Measurements from ENCODE around the gene DNMT3A.

The DNMT3A gene

DNA sequence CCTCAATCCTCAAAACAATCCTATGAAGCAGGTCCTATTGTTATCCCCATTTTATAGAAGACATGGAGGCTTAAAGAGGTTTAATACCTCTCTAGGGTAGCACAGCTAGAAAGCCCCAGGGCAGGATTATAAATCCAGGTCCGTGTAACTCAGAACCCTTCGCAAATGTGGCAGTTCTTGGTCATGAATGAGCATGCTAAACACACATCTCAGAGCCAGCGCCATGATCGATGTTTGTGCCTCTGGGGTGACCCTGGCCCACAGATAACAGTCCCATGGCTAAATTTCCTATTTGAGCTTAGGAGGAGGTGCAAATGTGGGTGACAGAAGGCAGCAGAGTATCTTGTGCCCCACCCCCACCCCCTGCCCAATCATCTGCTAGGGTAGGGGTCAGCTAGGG is 17.5 kb downstream of the DNMT3A start:
- no peak for FAIRE-seq

DNA sequence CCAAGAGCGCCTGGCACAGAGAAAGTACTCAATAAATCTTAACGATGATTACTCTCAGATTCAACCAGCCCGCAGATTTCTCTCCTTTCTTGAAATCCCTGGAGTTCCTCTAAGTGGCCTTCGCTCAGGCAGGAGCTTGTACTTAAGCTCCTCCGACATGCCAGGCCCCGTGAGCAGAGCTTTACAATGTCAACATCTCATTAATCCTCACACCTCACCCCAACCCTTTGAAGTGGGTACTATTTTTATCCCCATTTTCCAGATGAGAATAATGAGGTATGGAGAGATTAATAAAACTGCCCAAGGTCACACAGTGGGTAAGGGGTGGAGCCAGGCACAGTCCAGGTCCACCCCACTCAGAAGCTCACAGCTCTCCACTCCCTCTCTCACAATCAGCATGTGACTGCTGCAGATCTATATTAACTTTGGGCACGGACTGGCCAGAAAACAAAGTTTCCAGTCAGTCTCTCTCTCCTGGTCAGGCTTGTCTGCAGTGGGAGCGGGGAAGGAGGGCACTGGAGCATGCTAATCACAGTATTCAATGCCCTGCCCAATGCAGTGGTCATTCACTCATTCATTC is 18.0 kb downstream of the DNMT3A start:
- no peak for FAIRE-seq

DNA sequence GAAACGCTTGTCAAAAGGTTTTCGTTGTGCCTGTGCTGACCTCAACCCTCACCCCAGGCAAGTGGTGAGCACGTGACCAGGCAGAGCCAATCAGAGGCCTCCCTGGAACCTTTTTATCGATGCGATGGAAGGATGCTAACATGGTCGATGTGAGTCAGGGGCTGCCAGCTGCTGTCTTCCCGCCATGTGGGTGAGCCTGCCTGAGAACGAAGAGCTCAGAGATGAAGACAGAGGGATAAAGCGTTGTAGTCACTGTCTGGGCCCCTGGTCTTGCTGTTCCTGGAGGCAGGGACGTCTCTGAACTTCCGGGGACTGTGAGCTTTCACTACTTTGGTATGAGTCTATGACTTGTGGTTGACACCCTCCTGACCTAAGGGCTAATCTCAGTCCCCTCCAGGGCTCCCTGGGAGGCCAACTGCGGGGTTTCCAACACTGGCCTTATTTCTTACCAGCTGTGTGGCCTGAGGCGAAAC is 18.6 kb downstream of the DNMT3A start:
- FAIRE-seq: no peak

DNA sequence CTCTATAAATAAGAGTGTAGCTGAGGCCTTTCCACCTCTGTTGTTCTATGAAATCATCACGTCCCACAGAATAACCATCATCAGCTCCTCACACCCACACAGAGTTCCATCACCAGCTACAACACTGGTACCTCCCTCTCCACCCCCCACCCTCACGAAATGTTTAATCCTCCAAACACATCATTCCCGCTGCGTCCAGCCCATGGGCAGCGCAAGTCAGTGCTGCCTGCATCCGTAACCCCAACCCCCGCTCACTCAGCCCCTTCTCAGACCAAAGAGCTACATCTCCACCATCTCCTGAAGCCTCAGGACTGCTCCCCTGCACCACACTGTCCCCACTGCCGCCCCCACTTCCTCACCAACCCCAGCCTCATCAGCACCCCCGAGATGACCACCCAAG is 19.4 kb downstream of the DNMT3A start:
- no peak for FAIRE-seq

DNA sequence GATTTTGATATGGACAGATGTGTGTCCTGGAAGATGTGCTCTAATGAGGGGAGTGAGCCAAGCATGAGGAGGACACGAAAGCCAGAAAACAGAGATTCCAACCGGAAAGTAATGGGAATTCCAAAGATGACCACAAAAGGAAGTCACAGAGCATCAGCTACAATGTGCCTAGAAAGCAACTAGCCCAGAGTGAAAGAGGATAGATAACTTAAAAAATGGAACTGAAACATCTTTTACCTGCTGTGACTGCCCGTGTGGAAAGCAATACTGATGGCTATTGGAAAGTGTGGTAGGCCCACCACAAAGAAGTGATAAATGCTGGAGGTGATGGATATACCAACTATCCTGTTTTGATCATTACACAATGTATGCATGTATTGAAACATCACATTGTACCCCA is 21.6 kb downstream of the DNMT3A start:
- no peak for FAIRE-seq

GRCh38 chr2:25316101-25316500 is 25.6 kb downstream of the DNMT3A start:
- no peak for FAIRE-seq

GRCh38 chr2:25315316-25315680 is 26.4 kb downstream of the DNMT3A start:
- FAIRE-seq: no peak

- FAIRE-seq: no peak
Observed at GRCh38 chr2:25314514-25315315, 27.0 kb downstream of the DNMT3A start.

GRCh38 chr2:25313711-25314513 is 27.8 kb downstream of the DNMT3A start:
- no peak for FAIRE-seq

GRCh38 chr2:25312958-25313710 is 28.6 kb downstream of the DNMT3A start:
- no peak for FAIRE-seq

DNA sequence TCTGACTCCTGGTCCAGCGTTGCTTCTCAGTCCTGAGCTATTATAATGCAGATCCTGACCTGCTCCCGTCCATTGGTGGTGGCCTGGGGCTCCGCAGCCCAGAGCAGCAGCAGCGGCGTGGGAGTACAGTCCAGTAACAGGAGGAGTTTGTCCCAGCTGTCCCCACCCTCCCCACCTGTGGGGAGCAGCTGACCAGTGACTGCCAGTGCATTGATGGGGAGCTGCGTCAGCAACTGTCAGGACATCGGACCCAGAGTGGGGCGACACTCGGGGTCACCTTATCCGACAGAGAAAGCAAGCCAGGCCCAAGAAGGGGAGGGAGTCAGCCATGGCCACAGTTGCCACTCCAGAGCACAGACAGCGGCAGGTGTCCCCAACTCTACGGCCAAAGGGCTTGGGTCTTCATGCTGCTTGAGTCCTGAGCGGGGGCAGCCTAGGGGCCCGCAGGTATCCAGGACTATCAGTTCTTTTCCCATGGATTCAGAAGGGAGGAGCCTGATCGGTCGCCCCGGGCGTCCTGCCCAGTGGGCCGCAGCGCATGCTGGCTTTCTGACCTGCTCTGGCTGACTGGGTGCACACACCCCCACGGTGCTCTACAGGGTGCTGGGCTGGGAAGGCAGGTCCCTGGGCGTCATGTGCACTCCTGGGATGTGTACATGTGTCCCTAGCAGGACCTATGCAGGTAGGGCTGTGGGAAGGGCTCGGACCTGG is 29.7 kb downstream of the DNMT3A start:
- no peak for FAIRE-seq

DNA sequence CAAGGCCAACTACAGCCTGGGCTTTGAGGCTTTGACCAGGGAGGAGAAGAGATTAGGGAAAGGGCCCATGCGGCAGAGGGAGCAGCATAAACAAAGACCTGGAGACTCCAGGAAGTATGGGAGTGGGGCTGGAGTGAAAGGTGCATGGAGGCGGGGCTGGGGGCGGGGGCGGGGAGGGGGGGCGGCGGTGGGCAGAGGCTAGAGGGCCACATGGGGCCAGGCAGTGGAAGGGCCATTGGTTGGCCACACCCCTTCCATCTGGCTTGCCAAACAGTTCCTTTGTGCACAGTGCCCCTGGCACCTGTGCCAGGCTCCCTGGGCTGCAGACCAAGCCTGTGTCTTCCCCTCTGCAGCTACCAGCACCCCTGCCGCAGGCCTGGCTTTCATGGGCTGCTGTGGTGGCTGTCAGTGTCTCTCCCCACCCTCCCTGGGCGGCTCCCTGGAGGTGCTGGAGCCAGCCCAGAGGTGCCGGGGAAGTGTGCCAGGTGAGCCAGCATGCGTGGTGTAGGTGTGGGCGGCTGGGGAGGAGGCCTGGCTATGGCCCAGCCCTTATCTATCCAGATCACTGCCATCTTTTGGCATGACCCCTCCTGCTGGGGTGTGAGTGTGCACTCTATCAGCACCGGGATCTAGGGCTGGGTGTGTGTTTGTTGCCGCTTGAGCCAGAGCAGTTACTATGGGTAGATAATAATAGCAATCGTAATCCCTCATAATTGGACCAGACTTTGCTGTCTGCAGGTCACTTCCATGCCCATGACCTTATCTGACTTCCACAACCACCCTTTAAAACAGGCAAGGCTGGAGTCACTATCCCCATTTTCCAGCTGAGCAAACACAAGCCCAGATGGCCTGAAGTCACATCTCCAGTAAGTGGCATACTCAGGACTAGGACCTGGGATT is 30.5 kb downstream of the DNMT3A start:
- no peak for FAIRE-seq

- FAIRE-seq: no peak
Observed at GRCh38 chr2:25310709-25310964, 31.1 kb downstream of the DNMT3A start.

- peak; percentile 92 for FAIRE-seq
Observed at GRCh38 chr2:25309402-25309801, 32.3 kb downstream of the DNMT3A start.

DNA sequence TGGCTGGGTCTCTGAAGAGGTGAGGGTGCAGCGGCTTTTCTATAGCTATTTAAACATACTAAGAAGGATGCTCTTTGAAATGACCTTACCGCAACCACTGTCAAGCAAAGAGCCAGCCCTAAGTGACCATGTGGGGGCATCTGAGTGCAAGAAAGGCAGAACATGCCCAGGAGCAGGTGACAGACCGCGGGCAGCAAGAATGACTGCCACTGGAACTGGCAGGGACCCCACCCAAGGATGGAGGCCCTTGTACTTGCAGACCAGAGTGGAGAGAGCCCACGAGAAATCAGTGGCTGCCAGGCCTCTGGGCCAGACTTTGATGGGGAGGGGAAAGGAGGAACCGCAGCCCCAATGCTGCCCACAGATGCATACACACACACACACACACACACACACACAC is 33.1 kb downstream of the DNMT3A start:
- no peak for FAIRE-seq

GRCh38 chr2:25307949-25308557 is 33.7 kb downstream of the DNMT3A start:
- no peak for FAIRE-seq

DNA sequence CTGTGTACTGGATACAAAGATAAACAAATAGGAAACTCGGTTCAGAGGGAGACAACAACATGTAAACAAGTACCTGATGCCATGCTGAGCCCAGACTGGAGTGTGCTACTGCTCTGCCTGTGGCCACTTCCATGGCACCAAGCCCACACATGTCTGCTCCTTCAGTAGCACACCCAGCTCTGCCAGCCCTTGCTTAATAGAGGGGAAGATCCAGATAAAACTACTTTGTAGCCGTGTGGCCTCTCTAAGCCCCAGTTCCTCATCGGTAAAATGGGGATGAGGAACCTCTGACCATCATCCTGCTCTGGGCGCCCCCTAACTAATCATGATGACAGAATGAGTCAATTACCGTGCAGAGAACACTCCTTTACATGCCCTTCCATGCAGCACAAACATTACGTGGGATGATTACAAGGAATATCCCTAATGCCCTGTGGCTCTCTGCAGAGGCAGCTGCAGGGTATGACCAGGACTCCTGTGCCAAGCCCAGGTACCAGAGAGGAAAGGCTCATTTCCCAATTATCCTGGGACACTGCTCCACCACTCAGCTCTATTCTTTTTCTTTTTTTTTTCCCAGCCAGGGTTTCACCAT is 34.9 kb downstream of the DNMT3A start:
- no peak for FAIRE-seq

- FAIRE-seq: no peak
Observed at GRCh38 chr2:25305775-25306174, 36.0 kb downstream of the DNMT3A start.

GRCh38 chr2:25304826-25305596 is 36.7 kb downstream of the DNMT3A start:
- FAIRE-seq: no peak

GRCh38 chr2:25304321-25304720 is 37.4 kb downstream of the DNMT3A start:
- FAIRE-seq: no peak
